SJSA1 (cell line): ENCODE data around the gene GUCY1A2. TPM values are rescaled to one million over a fixed set of nuclear protein-coding genes. Genes with fewer than 3 reads are reported as not detected.

Experiments used
- DNase-seq, 2 experiments: peaks; one replicate each; pipeline ENCODE4 v3.0.0-alpha.2; 2015 to 2020; ENCODE audit warnings: low spot score in 2 of 2, low read depth in 1 of 2
- H3K27ac ChIP-seq: fragments of 250-450 bp; sonication (Bioruptor Pico); 2 replicates; pipeline ENCODE4 v1.5.1; 2020; ENCODE audit warnings: mild to moderate bottlenecking, moderate library complexity
- H3K27me3 ChIP-seq: fragments of 250-450 bp; sonication (Bioruptor Pico); replicated peaks from 2 replicates; pipeline ENCODE4 v1.5.1; 2020; ENCODE audit warnings: mild to moderate bottlenecking, moderate library complexity
- H3K36me3 ChIP-seq: fragments of 250-450 bp; sonication (Bioruptor Pico); 2 replicates; pipeline ENCODE4 v1.5.1; 2020; ENCODE audit warnings: mild to moderate bottlenecking
- H3K4me1 ChIP-seq: fragments of 250-450 bp; sonication (Bioruptor Pico); replicated peaks from 2 replicates; pipeline ENCODE4 v1.6.1; 2021; ENCODE audit warnings: mild to moderate bottlenecking
- H3K4me3 ChIP-seq: fragments of 250-450 bp; sonication (Bioruptor Pico); 2 replicates; pipeline ENCODE4 v1.5.1; 2020; ENCODE audit warnings: mild to moderate bottlenecking
- H3K9me3 ChIP-seq: fragments of 250-450 bp; sonication (Bioruptor Pico); replicated peaks from 2 replicates; pipeline ENCODE4 v1.5.1; 2020; ENCODE audit warnings: mild to moderate bottlenecking
- total RNA-seq: library from RNA; depleted of rRNA; stranded (reverse); fragments of >200 nt; shearing (Covaris generic); gene quantifications from 2 replicates; pipeline ENCODE4 v1.2.3, GENCODE V29; 2014

The GUCY1A2 gene
- total RNA-seq, 1 experiment from 2014 or later, result 0.11 TPM

DNA sequence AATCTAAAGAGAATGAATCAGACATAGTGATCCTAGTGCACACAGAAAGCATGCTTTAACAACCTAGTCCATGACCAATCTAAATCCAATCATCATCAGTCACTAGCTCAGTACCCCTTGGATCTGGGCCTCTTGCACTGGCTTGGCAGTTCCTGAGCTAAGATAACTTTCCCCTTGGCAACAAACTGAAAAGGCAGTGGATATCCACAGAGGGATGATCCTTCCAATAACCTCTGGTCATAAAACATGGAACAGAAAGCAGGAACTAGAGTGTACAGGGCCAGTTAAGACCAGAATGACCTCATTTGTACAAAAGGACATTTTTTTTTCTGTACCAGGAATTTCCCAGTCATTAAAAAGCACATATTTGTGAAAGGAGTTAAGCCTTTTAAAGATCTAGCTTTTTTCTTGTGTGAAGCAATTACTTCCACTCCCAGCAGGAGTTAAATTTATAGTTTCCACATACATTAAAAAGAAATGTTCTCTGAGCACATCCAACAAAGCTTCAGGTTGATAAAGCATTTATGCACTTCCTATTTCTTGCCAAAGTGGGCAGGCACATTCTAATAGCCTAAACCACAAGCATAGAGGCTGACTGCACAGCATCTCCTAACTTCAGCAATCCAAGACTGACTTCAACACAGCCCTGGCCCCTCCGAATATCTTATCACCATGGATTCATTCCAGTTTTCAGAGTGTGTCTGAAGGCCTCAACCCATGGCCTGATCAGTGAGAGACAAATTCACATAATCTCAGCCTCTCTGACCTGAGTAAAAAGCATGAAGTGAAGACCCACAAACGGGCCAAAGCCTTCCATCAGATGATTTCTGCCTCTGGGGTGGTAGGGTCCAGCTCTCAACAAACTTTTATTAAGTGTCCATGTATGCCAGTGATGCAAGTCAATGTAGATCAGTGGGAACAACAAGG, 29.9 kb downstream of the GUCY1A2 start:
- Histone ChIP-seq H3K4me3 (no peak overlapping the region), H3K9me3 (no peaks in the 10 kb centered on the region), H3K4me1 (no peaks in the 10 kb centered on the region), H3K27me3 (no peaks in the 10 kb centered on the region), H3K27ac (no peak overlapping the region), H3K36me3 (no peaks in the 10 kb centered on the region)
- no peak for DNase-seq

DNA sequence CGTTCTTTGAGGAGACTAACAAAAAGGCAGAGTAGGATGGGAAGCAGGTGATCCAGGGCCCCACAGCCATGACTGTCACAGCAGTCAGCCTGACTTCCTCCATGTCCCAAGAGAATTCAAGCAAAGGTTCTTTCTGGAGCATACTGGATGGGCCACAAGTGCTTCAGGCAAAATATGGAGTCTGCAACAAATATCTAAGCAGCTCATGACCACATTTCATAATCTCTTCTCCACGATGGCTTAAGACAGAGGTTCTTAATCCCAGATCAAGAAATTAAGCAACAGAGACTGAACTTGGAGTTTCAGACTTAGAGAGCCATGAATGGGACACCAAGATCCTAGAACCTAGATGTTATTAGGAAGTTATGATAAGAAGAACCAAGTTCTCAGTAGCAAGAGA, 31.6 kb downstream of the GUCY1A2 start:
- H3K4me1 ChIP-seq, result no peaks in the 10 kb centered on the region
- no peaks in the 10 kb centered on the region for H3K36me3 ChIP-seq
- H3K27ac ChIP-seq, result no peak overlapping the region
- no peaks in the 10 kb centered on the region for H3K27me3 ChIP-seq
- no peaks in the 10 kb centered on the region for H3K9me3 ChIP-seq
- no peak overlapping the region for H3K4me3 ChIP-seq
- DNase-seq, result no peak

DNA sequence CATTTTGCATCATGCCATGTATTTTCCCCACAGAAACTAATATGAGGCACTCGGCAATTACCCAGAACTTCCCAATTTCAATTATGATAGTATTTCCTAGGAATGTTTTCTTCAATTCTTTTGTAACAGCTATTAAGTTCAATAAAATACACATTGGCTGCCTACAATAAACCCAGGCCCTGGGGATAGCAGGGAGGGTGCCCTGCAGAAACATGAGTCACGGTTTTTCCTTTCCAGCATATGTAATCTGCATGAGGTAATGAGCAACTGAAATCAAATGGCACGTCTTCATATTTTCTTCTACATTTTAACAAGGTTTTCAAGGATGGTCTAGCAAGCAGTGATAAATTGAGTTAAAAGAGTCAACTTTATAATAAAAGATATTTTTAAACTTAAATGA, 32.0 kb downstream of the GUCY1A2 start:
- Histone ChIP-seq H3K27ac (no peak overlapping the region), H3K4me3 (no peak overlapping the region), H3K9me3 (no peaks in the 10 kb centered on the region), H3K36me3 (no peaks in the 10 kb centered on the region), H3K4me1 (no peaks in the 10 kb centered on the region), H3K27me3 (no peaks in the 10 kb centered on the region)
- DNase-seq, result no peak

DNA sequence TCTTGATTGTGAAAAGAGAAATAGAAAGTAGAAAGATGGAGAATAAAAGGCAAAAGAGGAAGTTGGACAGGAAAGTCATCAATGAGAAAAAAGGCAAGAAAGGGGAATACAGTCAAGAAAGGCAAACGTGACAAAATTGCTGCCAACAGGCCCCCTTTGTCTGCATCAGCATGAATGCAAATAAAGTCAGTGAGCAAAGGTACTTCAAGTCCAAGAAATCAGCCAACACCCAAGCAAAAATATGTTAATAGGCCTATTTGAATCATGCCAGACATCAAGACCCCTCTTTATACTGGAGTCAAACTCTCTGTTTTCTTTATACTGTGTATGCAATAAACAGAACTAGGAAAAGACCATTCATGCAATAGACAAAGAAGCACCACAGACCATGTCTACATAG, 34.3 kb downstream of the GUCY1A2 start:
- Histone ChIP-seq H3K27me3 (no peaks in the 10 kb centered on the region), H3K9me3 (no peaks in the 10 kb centered on the region), H3K4me1 (no peaks in the 10 kb centered on the region), H3K36me3 (no peaks in the 10 kb centered on the region), H3K27ac (no peak overlapping the region), H3K4me3 (no peak overlapping the region)
- no peak for DNase-seq

DNA sequence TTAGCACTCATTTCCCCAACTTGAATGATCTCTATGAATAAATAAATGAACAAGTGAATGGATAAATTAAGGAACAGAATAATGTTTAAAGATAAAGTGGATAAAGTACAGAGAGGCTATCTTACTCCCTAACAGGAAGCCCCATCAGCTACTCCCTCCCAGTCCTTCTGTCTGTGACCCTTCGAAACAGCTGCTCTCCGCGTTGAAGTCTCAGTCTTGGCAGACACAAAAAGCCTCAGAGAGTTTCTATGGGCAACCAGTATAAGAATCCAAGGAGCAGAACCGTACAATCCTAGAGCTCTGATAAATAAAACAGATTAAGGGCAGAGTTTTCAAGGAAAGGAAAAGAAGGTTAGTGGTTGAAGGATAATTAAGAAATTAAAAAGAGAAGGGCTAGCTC, 35.0 kb downstream of the GUCY1A2 start:
- H3K4me3 ChIP-seq, result no peak overlapping the region
- H3K27ac ChIP-seq, result no peak overlapping the region
- no peaks in the 10 kb centered on the region for H3K9me3 ChIP-seq
- no peaks in the 10 kb centered on the region for H3K36me3 ChIP-seq
- no peak for DNase-seq
- H3K27me3 ChIP-seq, result no peaks in the 10 kb centered on the region
- no peaks in the 10 kb centered on the region for H3K4me1 ChIP-seq

DNA sequence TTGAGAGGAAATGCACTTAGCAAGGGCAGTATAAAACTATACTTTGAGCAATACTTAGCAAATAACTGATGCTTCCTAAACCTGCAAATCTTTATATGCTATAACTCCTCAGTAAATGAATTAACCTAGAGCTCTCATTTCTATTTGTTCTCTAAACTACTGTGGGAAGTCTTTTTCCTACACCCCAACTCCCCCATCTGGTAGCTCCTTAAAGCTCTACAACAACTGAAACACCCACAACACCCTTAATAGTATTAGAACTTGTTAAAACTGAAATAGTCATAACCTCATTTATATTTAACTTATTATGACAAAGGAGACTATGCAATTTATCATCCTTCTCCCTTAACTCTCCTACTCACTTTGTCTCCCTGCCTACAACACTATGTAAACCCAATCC, 43.4 kb downstream of the GUCY1A2 start:
- DNase-seq, result no peak

DNA sequence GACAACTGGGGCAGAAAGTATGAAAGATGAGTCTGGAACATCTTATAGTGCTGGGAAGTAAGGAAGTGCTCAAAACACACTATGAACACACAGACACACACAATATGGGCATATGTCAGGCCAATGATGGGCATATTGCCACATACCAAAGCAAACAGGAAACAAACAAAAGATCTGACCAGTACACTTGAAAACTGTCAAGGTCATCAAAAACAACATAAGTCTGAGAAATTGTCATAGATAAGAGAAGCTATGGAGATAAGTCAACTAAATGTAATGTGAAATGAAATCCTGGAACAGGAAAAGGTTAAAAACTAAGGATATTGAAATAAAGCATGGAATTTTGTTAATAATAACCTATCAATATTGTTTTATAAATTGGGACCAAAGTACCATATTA, 46.4 kb downstream of the GUCY1A2 start:
- no peak for DNase-seq
- Histone ChIP-seq H3K9me3 (no peaks in the 10 kb centered on the region), H3K36me3 (no peaks in the 10 kb centered on the region), H3K4me3 (no peak overlapping the region), H3K27ac (no peak overlapping the region), H3K4me1 (no peaks in the 10 kb centered on the region), H3K27me3 (no peaks in the 10 kb centered on the region)

More for the DNA sequence above, 43.4 kb downstream of the GUCY1A2 start:
- Histone ChIP-seq H3K4me1 (no peaks in the 10 kb centered on the region), H3K4me3 (no peak overlapping the region), H3K9me3 (no peaks in the 10 kb centered on the region), H3K36me3 (no peaks in the 10 kb centered on the region), H3K27ac (no peak overlapping the region), H3K27me3 (no peaks in the 10 kb centered on the region)

DNA sequence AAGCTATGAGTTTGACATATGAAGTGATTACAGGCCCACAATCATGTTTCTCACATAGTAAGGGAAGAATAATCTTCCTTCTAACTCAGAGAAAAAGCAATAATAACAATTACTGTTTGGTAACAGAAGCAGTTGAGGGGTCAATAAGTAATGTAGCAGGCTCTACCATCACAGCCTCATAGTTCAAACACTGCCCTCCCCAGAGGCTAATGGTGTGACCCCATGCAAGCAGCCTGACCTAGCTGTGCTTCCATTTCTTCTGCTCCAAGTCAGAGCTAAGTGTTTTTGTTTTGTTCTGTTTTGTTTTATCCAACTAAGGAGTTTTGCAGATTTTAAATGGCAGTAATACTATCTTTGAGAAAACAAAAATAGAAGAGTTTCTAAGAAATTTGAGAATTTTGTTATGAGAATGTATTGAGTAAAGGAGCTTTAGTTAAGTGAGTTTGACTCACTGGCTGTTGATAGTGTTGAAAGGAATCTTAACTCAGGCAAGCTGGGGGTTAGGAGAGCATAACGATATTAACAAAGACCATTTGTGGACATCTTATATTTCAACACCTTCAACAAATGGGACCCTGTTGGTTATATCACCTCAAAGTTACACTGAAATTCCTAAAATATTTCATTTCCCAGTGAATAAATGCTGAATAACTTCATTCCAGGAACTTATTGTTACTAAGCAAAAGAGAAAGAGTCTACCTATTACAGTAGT, 48.5 kb downstream of the GUCY1A2 start:
- Histone ChIP-seq H3K27ac (no peak overlapping the region), H3K4me3 (no peak overlapping the region), H3K27me3 (no peaks in the 10 kb centered on the region), H3K4me1 (no peaks in the 10 kb centered on the region), H3K9me3 (no peaks in the 10 kb centered on the region), H3K36me3 (no peaks in the 10 kb centered on the region)
- DNase-seq, result no peak

DNA sequence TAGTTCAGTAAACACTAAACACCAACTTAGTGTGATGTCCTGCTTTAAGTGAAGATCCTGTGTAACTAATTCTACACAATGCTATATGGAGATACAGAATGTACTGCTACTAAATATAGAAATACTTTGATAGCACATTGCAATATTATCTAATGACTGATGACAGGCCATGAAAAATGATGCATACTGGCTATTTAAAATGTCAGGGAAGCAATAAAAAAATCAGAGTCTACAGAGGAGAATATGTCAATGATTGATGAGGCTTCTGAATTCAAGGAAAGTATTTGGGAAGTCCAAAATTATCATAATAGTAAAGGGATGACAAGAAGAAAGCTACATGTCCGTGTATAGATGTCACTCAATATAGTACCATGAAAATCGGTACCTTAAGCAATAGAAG, 55.3 kb downstream of the GUCY1A2 start:
- H3K27me3 ChIP-seq, result no peaks in the 10 kb centered on the region
- no peaks in the 10 kb centered on the region for H3K36me3 ChIP-seq
- no peak overlapping the region for H3K27ac ChIP-seq
- peaks cover 14% of the 10 kb centered on the region for H3K4me1 ChIP-seq
- H3K4me3 ChIP-seq, result no peak overlapping the region
- no peaks in the 10 kb centered on the region for H3K9me3 ChIP-seq
- DNase-seq, result no peak

DNA sequence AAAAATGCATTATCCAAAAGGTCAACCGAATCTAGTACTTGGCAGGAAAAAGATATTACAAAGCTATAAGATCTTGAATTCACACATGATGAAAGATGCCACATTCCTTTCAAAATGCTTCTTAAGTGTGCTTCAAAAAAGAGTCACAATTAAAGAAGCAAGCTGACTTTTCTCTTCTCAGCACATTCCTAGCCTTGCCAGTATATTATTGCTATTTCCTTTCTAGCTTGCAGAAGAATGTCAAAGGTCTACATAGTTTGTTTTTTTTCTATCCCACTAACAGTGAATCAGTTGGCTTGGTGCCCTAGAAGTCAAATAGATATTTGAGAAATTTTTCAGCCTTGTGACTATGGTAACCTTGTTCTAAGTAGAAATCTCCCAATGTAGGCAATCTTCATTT, 56.8 kb downstream of the GUCY1A2 start:
- Histone ChIP-seq H3K36me3 (no peaks in the 10 kb centered on the region), H3K27ac (peak overlapping the region; percentile 72), H3K9me3 (no peaks in the 10 kb centered on the region), H3K4me1 (peaks cover 14% of the 10 kb centered on the region), H3K4me3 (no peak overlapping the region), H3K27me3 (no peaks in the 10 kb centered on the region)
- peak; percentile 33 to 73 for DNase-seq

DNA sequence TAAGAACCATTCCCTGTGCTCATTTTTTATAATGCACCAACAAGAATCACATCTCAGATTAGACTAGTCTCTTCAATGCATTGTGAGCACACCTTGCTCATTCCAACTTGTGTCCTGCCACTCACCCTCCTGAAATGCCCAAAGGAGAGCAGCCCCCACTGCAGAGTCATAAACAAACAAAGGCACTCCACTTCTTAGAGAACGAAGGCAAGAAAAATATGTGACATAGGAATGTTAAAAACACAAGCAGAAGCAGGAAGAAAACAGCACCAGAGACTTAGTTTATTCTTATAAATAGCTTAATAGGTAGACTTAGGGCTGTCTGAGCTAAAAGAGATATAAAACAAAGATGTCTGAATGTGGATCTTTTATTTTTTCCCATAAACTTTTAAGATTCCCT, 57.2 kb downstream of the GUCY1A2 start:
- H3K4me1 ChIP-seq, result peaks cover 14% of the 10 kb centered on the region
- peak overlapping the region; percentile 72 for H3K27ac ChIP-seq
- no peaks in the 10 kb centered on the region for H3K9me3 ChIP-seq
- H3K36me3 ChIP-seq, result no peaks in the 10 kb centered on the region
- DNase-seq, result peak in 1 of 2 experiments; percentile 32
- no peak overlapping the region for H3K4me3 ChIP-seq
- no peaks in the 10 kb centered on the region for H3K27me3 ChIP-seq

DNA sequence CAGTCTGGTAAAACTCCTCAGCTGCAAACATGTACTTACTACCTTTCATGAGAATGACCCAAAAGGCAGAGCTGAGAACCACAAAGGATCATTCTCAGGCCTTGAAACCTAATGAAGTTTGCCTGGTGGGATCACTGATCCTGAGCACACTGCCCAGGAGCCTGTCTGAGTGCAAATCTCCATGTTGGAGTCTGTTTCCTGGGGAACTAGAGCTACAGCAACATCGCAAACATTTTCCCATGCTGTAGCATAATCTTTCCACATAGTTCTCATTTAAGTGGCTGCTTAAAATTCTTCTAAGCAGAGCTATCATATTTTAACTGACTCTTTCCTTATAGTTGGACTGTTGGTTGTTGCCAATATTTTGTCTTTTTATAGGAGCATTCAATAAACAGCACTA, 58.5 kb downstream of the GUCY1A2 start:
- DNase-seq, result no peak
- Histone ChIP-seq H3K4me3 (no peak overlapping the region), H3K36me3 (no peaks in the 10 kb centered on the region), H3K27me3 (no peaks in the 10 kb centered on the region), H3K4me1 (peaks cover 14% of the 10 kb centered on the region), H3K9me3 (no peaks in the 10 kb centered on the region), H3K27ac (no peak overlapping the region)

DNA sequence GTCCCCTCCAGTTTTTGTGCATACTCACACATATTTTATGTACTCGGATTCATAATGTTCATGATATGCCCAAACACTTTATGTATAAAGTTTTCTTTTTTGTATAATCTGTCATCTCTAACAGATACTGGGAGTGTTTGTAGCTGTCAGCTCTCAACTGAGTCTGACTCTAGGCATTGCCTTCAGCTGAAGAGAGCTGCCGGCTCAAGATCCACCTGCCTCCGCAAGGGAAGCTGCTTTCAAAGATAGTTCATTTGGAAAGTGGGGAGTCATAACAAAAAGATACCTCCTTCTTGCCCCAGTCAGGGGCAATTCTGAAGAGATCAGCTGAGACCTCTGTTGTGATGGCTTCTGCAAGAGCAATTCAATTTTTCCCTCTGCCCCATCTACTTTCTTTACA, 58.9 kb downstream of the GUCY1A2 start:
- Histone ChIP-seq H3K9me3 (no peaks in the 10 kb centered on the region), H3K27ac (no peak overlapping the region), H3K27me3 (no peaks in the 10 kb centered on the region), H3K4me1 (peaks cover 14% of the 10 kb centered on the region), H3K4me3 (no peak overlapping the region), H3K36me3 (no peaks in the 10 kb centered on the region)
- DNase-seq, result no peak

DNA sequence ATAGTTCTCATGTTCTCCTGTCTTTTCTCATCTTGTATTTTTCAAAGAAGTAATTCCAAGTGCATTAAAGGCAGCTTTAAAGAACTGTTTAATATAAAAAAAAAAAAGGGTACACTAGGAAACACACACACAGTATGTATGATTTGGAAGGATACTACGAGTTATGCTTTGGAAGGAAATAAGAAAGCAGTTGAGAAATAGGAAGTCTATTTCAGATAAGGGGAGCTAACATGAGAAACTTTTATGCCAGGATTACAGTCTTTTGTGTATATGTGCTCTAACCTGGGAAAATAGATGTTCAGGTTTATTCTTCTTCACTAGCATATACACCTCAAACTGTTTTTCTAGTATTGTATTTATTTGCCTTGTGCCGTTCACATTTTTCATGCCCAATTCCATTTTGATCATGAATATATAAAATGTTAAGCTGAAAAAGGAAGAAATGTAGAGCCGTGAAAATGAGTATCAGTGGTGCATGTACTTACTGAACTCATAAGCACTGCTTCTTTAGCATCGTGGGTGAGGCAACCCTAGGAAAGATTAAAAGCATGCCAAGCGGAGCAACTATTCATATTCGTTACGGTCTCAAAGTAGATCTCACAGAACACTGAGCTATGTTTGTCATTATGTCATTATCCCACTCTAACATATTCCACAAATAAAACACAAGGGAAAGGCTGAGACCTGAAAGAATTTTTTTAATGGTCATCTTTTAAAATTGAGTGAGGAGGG, 59.6 kb downstream of the GUCY1A2 start:
- H3K27ac ChIP-seq, result no peak overlapping the region
- DNase-seq, result no peak
- no peaks in the 10 kb centered on the region for H3K27me3 ChIP-seq
- H3K4me1 ChIP-seq, result peaks cover 14% of the 10 kb centered on the region
- no peak overlapping the region for H3K4me3 ChIP-seq
- no peaks in the 10 kb centered on the region for H3K36me3 ChIP-seq
- no peaks in the 10 kb centered on the region for H3K9me3 ChIP-seq
